ENCODE measurements around the gene ACOT12.
"Not testable (repeated sequence)": the region's sequence is repeated elsewhere in the genome, so short reads cannot be mapped to it uniquely, and the experiment has no call there.

Gene ACOT12

GRCh38 chr5:81398741-81399140 is 4.8 kb upstream of the ACOT12 start:
- DNase-seq, result no peak

DNA sequence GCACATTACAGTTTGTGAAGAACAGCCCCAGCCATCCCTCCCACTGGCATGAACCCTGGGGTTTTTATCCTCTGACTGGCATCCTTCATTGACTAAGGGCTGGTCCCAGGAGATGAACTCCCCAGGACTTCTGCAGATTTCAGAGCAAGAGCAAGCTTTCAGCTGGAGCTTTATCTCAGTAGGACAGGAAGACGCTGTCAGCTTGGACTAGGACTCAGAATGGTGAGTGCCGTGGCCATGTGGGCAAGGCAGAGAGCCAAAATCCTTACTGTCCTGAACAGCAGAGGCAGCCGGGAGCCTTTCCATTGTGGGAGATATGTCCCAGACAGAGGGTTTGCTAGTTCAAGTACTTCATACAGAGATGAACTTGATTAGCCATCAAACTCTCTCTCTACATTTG is 3.2 kb upstream of the ACOT12 start:
- DNase-seq, result no peak

- DNase-seq, result no peak
These were observed 1.3 kb upstream of the ACOT12 start for GRCh38 chr5:81395262-81395661.

GRCh38 chr5:81393430-81393782 is 528 bp downstream of the ACOT12 start:
- no peak for DNase-seq

DNA sequence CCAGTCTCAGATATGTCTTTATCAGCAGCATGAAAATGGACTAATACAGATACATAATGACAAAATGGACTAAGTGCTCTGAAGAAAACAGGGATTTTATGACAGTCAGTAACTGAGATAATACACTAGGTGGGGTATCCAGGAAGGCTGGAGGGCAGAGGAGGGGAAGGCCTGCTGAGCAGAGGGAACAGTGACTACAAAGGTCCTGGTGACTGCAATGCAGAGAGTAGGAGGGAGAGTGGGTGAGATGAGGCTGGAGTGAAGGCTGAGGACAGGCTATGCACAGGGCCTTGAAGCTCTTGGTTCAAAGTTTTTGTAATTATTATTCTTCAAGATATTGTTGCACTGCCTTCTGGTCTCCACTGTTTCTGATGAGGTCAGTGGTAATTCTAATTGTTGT is 4.9 kb downstream of the ACOT12 start:
- no peak for DNase-seq

DNA sequence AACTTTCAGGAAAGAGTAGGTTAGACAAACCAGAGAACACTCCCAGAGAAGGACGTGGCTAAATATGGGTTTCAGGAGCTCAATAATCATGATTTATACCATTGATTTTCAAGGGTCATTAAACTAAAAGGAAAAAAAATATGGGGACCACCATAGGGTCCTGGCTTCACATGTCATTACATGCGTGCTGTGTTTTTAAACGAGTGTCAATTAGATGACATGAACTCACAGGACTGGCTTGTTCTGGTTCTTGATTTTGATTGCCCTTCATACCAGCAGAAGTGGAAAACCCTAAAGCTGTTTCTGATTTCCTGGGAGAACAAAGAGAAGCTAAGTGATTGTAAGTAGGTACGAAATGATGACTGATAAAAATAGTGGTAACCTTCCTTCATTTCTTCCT is 5.8 kb downstream of the ACOT12 start:
- no peak for DNase-seq

DNA sequence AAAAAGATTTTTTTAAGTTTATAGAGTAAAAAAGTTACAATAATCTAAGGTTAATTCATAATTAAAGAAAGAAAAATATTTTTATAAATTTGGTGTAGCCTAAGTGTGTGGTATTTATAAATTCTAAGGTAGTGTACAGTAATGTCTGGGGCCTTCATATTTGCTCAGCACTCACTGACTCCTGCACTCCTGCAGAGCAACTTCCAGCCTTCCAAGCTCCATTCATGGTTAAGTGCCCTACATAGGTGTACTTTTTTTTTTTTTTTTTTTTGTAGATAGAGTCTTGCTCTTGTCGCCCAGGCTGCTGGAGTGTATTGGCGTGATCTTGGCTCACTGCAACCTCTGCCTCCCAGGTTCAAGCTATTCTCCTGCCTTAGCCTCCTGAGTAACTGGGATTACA is 10.1 kb downstream of the ACOT12 start:
- DNase-seq, result no peak

- no peak for DNase-seq
These were observed 22.5 kb downstream of the ACOT12 start for GRCh38 chr5:81371354-81371876.

- no peak for DNase-seq
These were observed 23.0 kb downstream of the ACOT12 start for GRCh38 chr5:81370912-81371311.

- DNase-seq, result no peak
These were observed 28.4 kb downstream of the ACOT12 start for GRCh38 chr5:81365541-81365940.

DNA sequence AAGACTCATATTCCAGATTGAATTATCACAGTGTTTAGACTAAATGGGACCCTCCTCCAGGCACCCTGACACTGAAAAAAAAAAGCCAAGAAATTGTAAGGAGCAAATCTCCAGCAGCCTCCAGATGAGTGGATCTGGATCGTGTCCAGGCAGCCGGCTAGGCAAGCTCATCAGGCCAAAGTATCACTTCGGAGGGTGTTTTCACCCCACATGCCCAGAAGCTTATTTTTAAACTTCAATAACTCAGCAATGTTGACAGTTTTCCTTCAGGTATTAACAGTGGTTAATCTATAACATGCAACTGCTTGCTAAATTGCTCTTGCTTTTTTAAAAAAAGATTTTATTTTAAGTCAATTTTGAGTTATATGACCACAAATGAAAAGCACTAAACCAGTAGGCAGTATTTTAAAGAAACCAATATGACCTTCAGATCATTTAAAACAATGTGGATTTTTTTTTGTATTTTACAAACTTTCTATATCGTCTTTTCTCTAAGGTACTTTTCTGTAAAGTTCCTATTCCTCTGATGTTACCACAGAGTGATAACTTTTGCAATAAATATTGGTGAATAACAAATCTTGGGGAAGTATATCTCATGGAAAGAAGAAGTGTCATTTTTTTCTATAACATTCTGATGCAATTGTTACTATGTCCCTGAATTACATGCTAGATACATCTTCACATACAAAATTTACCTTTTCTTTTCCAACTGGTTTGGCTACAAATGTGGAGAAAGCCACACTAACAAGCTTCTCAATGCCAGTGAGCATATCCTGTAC is 30.7 kb downstream of the ACOT12 start:
- no peak for DNase-seq

DNA sequence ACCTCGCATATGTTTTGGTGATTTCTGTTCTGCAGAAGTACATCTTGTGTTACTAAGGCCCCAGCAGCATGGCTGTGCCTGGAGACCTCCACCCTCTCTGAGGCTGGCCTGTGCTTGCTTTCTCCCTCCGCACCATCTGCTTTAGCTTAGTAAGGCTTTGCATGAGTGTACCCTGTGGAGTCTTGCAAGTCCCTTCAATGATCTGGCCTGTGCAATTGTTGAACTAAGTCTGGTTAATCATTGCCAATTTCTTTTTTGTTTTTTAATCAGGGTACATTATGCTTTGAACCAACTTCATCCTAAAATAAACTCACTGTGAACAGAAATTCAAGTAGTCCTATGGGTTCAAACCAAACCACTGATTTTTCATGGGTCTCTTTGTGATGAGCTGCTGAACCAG is 32.3 kb downstream of the ACOT12 start:
- no peak for DNase-seq

GRCh38 chr5:81360640-81361039 is 33.3 kb downstream of the ACOT12 start:
- no peak for DNase-seq

GRCh38 chr5:81359881-81360280 is 34.1 kb downstream of the ACOT12 start:
- no peak for DNase-seq

- DNase-seq, result no peak
These were observed 34.8 kb downstream of the ACOT12 start for GRCh38 chr5:81359108-81359507.

DNA sequence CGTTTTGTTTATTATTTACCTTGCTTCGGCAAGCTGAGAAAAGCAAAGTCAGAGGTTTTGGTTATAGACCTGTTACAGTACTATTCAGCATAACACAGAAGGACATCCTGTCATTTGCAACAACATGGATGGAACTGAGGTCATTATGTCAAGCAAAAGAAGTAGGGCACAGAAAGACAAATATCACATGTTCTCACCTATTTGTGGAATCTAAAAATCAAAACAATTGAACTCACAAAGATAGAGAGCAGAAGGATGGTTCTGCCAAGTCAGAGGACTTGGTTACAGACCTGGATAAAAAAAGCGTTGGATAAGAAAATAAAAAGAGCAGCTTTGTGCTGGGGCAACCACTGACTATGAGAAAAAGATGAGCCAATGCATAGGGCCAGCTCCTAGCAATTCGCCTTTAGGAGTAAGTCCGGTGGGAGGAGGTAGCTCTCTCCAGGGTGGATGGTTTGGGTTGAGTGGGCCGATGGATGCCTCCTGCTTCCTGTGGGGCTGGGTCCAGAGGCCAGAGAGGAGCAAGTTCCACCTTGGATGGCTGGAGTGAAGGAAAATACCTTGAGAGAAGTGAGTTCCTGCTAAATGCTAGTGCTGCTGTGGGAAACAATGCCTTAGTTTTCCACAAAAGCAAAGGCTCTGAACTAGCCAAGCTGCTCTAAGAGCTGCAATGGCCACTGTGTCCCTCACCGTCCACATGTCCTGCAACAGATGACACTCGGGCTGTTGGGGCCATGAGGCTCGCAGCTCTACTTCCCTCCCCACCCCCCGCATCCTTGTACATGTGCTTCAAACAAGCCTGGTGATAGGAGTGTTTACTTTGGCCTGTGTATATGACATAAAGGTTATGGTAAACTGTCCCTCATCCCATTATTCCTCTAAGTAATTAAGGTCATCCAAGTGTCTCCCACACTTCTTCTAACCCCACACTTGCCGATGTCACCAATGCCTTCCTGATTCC is 38.4 kb downstream of the ACOT12 start:
- no peak for DNase-seq

- DNase-seq, result no peak
These were observed 39.8 kb downstream of the ACOT12 start for GRCh38 chr5:81354093-81354492.

DNA sequence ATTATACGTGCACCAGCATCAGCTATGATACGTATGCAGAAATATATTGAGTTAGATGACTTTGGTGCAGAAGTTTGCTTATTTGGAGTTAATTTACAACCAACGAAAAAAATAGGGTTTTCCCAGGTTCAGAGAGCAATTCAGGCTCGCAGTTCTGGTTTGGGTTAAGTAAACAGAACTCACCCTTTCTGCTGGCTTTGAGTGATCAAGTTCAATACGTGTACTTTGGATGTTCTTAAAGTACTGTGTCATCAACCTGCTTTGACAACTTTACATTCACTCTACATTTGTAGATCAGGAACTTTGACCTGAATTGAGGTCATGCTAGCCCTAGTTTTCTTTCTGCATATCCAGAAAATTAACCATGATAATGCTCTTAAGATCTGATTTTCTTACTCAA is 40.7 kb downstream of the ACOT12 start:
- no peak for DNase-seq

DNA sequence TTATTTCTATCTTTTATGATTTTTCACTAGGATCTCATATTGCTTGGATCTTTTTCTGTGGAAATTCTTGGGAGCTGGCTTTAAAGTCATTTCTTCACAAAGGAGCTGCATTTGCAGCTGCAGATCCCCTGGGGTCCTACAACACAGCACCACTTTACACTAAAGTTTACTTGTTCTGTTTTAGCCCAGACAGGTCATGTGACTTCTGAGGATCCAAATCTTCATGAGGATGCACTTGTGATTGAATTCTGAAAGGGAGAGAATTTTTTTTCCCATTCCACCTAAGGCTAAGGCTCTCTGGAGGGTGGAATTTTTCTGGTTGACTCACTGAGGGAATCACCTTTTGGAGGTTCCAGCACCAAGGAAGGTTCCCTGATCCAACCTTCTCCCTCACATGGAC is 43.4 kb downstream of the ACOT12 start:
- DNase-seq, result no peak

DNA sequence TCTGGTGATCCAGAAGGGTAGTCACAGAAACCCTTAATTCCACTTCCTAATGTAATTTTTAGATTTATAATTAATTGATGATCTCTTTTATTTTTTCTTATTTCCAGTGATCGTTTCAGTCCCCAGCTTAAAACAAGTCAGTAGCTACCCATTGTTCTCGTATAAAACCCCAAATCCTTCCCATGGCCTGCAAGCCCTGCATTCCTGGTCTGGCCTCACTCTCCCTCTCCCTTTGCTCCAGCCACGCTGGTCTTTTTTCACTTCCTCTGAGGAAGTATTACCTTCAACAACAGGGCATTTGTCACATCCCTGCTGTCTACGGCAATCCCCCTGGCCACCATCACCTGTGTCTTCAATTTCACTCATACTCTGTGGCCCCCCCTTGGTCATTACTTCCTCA is 44.8 kb downstream of the ACOT12 start:
- DNase-seq, result no peak

DNA sequence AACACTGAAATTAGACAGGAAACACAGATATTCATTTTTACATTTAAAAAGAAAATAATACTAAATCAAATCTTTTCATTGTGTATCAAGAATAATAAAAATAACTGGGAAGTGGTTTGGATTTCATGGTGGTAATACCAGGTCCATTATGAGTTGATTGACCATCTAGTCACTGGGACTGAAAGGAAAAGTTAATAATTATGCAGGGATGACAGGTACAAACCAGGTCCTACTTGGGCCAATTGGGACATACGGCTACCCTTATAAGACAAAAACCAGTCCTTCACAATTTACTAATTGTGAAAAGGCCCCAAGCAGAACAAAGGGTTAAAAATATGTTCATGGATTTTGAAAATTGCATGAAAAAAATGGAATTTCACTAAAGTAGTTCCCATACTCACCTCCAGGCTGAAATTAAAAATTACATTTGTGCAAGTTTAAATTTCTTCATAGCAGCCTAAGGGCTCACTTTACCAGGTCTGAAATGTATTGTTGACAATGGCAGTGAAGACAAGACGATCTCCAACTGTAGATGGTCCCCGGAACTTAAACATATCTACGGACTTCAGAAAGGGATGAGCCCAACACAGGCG is 48.4 kb downstream of the ACOT12 start:
- no peak for DNase-seq

DNA sequence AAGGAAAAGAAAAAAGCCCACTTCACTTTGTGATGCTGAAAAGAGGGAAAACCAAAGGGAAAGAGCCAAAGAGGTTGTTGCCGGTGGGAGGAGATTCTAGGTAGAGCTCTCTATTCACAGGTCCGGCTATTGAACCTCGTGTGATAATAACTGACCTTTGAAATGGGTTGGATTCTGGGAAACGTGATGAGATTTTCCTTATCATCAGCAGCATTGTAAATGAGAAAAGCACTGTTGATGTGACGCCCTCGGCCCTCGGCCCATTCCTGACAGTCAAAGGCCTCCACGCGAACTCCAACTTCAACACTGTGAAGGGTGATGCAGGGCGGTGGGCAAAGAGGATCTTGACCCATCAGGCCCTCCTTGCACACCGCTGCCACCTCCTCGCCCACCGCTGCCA is 49.2 kb downstream of the ACOT12 start:
- no peak for DNase-seq

- DNase-seq, result not testable (repeated sequence)
These were observed 55.7 kb downstream of the ACOT12 start for GRCh38 chr5:81338213-81338612.

- no peak for DNase-seq
These were observed 56.1 kb downstream of the ACOT12 start for GRCh38 chr5:81337803-81338202.
